DOHH2 (cell line): ENCODE results near the gene NPIPB6.

Source experiments
- EZH2phosphoT487 ChIP-seq: fragments of 200-600 bp; sonication (generic); IDR thresholded peaks from 2 replicates; pipeline ENCODE4 v1.6.1; 2017; ENCODE audit warnings: borderline replicate concordance, mild to moderate bottlenecking, antibody characterized with exemption, low read length, moderate library complexity, mixed read lengths
- TF ChIP-seq, protein P1 (sequence below): fragments of 200-600 bp; sonication (generic); IDR thresholded peaks from one replicate; pipeline ENCODE4 v1.5.1; 2014; ENCODE audit warnings: antibody characterized with exemption, mild to moderate bottlenecking, low read depth, low read length; ENCODE audit not compliant: poor library complexity, severe bottlenecking

DNA sequence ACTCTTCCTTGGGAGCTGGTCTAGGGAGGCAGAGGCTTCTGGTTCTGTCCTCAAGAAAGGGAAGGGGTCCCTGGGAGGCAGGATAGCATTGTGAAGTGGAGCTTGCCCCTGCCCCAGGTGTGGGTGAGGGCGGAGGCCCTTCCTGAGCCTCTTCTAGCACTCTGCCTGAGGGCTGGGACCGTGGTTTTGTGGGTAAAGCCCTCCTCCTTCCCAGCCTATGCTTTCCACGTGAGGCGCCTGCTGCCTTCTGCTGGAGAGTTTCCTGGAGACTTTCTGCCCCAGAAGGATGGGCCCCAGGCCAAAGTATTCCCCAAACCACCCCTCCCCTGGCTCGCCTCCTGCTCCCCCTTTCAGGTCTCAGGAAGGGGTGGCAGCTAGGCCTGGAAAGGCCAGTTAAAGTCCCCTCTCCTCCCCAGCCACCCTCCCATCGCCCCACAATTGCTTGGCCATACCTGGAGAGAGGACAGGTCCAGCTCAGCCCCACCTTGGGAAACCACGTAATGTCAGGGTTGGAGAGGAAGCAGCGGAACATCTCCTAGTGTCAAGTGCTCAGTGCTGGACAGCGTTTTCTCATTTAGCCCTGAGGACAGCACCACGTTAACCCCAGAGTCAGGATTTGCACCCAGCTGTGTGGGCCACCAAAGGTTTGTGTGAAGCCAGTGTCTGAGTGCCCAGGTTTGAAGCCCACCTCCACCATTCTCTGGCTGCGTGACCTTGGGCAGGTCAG lies 65.4 kb downstream of the NPIPB6 start:
- TF ChIP-seq, protein P1, sequence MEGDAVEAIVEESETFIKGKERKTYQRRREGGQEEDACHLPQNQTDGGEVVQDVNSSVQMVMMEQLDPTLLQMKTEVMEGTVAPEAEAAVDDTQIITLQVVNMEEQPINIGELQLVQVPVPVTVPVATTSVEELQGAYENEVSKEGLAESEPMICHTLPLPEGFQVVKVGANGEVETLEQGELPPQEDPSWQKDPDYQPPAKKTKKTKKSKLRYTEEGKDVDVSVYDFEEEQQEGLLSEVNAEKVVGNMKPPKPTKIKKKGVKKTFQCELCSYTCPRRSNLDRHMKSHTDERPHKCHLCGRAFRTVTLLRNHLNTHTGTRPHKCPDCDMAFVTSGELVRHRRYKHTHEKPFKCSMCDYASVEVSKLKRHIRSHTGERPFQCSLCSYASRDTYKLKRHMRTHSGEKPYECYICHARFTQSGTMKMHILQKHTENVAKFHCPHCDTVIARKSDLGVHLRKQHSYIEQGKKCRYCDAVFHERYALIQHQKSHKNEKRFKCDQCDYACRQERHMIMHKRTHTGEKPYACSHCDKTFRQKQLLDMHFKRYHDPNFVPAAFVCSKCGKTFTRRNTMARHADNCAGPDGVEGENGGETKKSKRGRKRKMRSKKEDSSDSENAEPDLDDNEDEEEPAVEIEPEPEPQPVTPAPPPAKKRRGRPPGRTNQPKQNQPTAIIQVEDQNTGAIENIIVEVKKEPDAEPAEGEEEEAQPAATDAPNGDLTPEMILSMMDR: no peak
- TF ChIP-seq EZH2phosphoT487: no peak
